SK-MEL-5 (cell line): ENCODE results near the gene CDK1. TPM values are rescaled to one million over a fixed set of nuclear protein-coding genes. Genes with fewer than 3 reads are reported as not detected.
A peak's percentile ranks its signal among the peaks of the same experiment; 100 is the strongest.

Experiments used
- DNase-seq: peaks from one replicate; pipeline ENCODE4 v3.0.0-alpha.2; 2016; ENCODE audit warnings: low read depth, low spot score
- in situ Hi-C: cut with HindIII; loops from 2 replicates; pipeline ENCODE4 v1.10.0; 2016; ENCODE audit warnings: low sequenced_read_pairs, high pct_unique_total_duplicates, low pct_unique_long_range_greater_than_20kb
- total RNA-seq: library from RNA; depleted of rRNA; stranded (reverse); fragments of >200 nt; shearing (Covaris generic); gene quantifications from 2 replicates; pipeline ENCODE4 v1.2.3, GENCODE V29; 2014

CDK1 gene
- total RNA-seq, 1 experiment from 2014 or later: 65.5 TPM

- in situ Hi-C loops: no loop called here
- no peak for DNase-seq
Observed at GRCh38 chr10:60760711-60761210, 17.5 kb upstream of the CDK1 start.

- in situ Hi-C loops: no loop called here
- DNase-seq: no peak
Observed at GRCh38 chr10:60762554-60762953, 15.7 kb upstream of the CDK1 start.

GRCh38 chr10:60767424-60767823 lies 10.9 kb upstream of the CDK1 start:
- no peak for DNase-seq
- in situ Hi-C loops: no loop called here

- DNase-seq: no peak
- in situ Hi-C loops: no loop called here
Observed at GRCh38 chr10:60769406-60769805, 8.9 kb upstream of the CDK1 start.

- in situ Hi-C loops: no loop called here
Observed at GRCh38 chr10:60777696-60778213, 523 bp upstream of the CDK1 start.

GRCh38 chr10:60778971-60779796 lies 906 bp downstream of the CDK1 start:
- peak; percentile 46 for DNase-seq

More at GRCh38 chr10:60777696-60778213, 523 bp upstream of the CDK1 start:
- DNase-seq: no peak

GRCh38 chr10:60781661-60782060 lies 3.4 kb downstream of the CDK1 start:
- in situ Hi-C loops: no loop called here

More at GRCh38 chr10:60778971-60779796, 906 bp downstream of the CDK1 start:
- in situ Hi-C loops: no loop called here

GRCh38 chr10:60784641-60785040 lies 6.4 kb downstream of the CDK1 start:
- in situ Hi-C loops: no loop called here
- no peak for DNase-seq

More at GRCh38 chr10:60781661-60782060, 3.4 kb downstream of the CDK1 start:
- no peak for DNase-seq

GRCh38 chr10:60788544-60788943 lies 10.3 kb downstream of the CDK1 start:
- in situ Hi-C loops: no loop called here
- DNase-seq: no peak

- in situ Hi-C loops: no loop called here
- DNase-seq: no peak
Observed at GRCh38 chr10:60789340-60789739, 11.1 kb downstream of the CDK1 start.

- in situ Hi-C loops: no loop called here
Observed at GRCh38 chr10:60794953-60795352, 16.7 kb downstream of the CDK1 start.

GRCh38 chr10:60795465-60796202 lies 17.4 kb downstream of the CDK1 start:
- DNase-seq: no peak
- in situ Hi-C loops: no loop called here

More at GRCh38 chr10:60794953-60795352, 16.7 kb downstream of the CDK1 start:
- no peak for DNase-seq

GRCh38 chr10:60796481-60796880 lies 18.2 kb downstream of the CDK1 start:
- DNase-seq: no peak
- in situ Hi-C loops: no loop called here

GRCh38 chr10:60797200-60797599 lies 18.9 kb downstream of the CDK1 start:
- no peak for DNase-seq
- in situ Hi-C loops: no loop called here

GRCh38 chr10:60798031-60798430 lies 19.8 kb downstream of the CDK1 start:
- in situ Hi-C loops: no loop called here

GRCh38 chr10:60798870-60799269 lies 20.6 kb downstream of the CDK1 start:
- in situ Hi-C loops: no loop called here
- no peak for DNase-seq

More at GRCh38 chr10:60798031-60798430, 19.8 kb downstream of the CDK1 start:
- peak; percentile 59 for DNase-seq

GRCh38 chr10:60799971-60800650 lies 21.8 kb downstream of the CDK1 start:
- in situ Hi-C loops: no loop called here
- DNase-seq: no peak

- in situ Hi-C loops: no loop called here
- DNase-seq: no peak
Observed at GRCh38 chr10:60800918-60801317, 22.6 kb downstream of the CDK1 start.
